Stimulated activated CD4-positive, alpha-beta T cell treated with anti-CD3 and anti-CD28 coated beads, Interleukin-4, amount 100 ng/mL, for 48 hours (primary cell): ENCODE data around the gene RSPH1.

Experiments used
- DNase-seq, 2 donors: peaks; one replicate each; pipeline ENCODE4 v3.0.0-alpha.2; 2020; ENCODE audit warnings: low read depth in 2 of 2

Gene RSPH1

DNA sequence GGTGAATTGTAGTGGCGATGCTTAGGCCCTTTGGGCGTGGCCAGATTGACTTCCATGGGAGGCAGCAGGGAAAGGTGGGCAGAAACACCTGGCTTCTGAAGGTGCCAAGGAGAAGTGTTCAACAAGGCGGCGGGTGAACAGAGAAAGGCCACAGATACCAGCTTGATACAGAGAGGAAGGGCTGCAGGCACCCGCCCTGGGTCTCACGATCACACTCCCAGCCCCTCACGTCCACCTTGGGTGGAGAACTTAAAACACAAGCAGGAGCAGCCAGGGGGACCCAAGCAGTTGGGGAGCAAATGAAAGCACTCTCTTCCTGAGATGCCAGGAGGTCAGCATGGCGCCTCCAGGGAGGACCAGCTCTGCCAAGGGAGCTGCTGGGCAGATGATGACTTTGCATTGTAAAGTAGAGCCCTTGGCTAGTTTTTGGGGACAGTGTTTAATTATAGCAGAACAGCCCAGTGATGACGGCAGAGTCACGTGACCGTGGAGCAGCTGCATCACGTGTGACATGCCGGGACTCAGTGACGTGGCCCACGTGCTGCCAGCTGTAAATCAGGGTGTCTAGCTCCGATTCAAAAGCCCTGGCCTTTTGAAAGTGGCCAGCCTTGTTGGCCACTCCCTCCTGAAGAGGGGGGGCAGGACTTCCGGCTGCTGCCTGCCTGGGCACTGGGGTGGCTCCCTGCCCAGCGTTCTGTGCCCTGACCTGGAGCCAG, 36.6 kb upstream of the RSPH1 start:
- no peak for DNase-seq

DNA sequence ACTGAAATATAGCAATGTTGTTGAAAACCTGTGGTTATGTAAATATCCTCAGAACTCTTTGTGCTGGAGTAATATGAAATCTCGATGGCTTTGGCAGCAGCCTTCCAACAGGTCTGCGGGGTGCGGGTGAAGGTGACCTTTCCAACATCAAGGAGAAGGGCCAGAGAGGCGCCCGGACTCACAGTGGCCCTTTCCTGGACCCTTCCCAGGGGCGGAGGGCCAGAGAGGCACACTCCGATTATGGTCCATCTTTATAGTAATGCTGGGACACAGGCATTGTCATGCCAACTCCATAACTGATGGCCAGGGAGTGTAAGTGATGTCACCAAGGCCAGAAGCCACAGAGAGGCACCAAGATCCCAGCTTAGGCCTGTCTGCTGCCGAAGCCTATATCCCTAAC, 35.7 kb upstream of the RSPH1 start:
- no peak for DNase-seq

DNA sequence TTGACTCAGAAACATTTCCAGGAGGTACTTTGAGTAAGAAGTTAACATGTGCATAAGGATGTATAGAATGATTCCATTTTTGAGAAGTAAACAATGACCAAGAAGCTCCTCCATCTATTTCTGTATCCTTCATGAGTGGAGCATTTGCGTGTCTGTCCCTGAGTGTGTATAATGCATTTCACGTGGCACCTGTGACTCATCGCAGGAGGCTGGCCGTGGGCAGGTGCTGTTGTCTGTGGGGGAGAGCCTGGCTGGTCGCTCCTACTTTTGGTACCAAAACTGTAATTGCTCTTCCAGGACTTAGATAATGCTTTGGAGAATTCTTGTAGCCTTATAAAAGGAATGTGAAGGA, 34.1 kb upstream of the RSPH1 start:
- no peak for DNase-seq

DNA sequence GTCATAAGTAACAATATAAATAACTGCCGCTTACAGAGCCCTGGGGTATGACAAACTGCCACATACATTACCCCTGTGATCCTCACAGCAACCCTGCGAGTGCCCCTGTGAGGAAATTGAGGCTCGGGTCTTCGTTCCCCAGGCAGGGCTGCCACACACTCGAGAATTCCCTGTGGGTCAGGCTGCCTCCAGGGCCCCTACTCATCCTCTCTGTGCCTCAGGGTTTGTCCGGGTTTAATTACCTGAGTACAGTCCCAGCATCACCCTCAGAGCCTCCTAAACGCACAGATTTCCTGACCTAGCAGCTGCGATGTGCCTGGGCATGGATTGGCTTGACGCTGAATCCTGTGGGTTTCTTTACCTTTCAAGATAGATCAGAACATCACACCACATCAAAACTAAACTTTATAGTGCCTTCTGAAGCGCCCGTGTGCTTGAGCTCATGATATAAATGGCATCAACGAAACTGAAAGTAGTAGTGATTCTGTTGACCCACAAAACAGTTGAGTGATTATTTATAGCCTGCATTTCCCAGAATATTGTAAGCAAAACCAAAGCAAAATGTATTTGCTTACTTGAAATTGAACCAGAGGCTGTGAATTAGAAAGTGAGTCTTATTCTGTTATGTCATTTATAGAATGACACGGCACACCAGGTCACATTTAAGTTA, 31.6 kb upstream of the RSPH1 start:
- DNase-seq, result peak; percentile 30 to 37

DNA sequence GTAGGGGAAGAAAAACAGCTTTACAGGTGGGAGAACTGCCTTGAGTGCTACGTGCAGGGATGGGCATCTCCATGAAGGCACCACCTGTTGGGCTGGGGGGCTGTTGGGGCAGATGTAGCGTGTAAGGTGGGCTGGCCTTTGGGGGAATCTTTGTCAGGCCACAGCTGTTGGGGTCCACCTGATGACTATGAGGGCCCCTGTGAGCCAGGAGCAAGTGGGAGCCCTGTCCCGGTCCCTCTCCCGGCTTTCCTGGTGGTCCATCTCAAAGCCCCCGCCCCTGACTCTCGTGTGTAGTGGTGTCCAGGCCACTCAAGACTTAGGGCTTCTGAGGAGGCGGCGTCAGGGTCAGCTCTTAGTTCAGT, 31.1 kb upstream of the RSPH1 start:
- no peak for DNase-seq

DNA sequence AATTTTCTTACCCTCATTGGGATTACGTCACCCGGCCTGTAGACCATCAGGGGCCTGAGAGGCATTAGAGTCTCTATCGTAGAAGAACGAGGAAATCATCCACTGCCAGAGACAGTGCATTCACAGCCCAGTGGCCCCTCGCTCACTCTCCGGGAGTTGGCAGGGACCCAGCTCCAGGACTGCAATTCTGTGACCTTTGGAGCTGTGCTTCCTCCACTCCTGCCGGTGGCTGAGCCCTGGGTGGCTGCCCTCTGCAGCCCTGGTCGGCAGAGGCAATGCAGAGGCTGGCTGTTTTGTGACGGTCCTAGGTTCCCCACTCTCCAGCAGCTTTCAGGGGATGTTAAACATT, 30.3 kb upstream of the RSPH1 start:
- DNase-seq, result no peak

DNA sequence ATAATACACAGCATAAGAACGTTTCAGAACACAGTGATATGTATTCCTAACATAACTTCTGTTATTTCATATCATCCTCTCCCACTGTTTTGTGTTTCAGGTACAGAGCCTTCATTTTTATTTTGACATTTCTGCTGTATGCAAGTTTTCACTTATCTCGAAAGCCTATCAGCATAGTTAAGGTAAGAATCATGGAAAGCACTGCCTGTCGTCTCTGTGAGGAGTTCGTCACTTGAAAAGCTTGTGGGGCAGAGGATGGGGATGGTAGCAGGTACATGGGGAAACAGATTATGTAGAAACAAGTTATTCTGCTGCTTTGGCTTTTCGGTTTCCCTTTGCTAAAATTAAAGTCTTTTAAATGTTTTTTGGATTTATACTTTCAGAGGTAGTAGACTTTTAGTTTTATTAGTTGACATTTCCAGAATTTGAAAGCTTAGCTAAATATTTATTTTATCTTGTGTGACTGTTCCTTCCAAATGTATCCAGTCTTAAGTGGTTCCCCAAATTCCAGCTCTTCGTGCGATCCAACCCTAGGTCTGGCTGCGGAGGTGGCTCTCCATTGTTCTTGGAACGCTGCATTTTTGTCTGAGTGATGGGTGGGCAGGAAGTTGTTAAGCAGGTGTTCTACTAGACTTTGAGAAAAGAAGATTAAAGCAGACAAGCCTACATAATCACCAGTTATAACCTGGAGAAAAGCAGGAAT, 29.8 kb upstream of the RSPH1 start:
- no peak for DNase-seq

DNA sequence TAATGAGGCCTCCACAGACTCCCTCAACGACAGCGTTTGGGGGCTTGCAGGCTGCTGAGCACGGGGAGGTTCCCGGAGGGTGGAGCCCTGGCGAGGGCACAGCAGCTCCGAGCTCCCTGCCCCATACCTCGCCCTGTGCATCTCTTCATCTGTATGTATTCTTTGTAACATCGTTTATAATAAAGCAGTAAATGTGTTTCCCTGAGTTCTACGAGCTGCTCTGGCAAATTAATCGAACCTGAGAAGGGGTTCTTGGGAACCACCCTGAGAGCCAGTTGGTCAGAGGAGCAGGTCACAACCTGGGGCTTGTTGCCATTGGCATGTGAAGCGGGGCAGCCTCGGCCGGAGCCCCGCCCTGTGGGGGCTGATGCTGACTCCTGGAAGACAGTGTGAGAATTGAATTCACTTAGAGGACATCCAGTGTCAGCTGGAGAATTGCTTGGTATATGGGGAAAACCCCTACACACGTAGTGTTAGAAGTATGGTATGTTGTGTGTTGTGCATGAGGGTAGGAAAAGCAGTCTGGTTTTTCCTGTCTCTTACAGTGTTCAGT, 29.1 kb upstream of the RSPH1 start:
- DNase-seq, result no peak

DNA sequence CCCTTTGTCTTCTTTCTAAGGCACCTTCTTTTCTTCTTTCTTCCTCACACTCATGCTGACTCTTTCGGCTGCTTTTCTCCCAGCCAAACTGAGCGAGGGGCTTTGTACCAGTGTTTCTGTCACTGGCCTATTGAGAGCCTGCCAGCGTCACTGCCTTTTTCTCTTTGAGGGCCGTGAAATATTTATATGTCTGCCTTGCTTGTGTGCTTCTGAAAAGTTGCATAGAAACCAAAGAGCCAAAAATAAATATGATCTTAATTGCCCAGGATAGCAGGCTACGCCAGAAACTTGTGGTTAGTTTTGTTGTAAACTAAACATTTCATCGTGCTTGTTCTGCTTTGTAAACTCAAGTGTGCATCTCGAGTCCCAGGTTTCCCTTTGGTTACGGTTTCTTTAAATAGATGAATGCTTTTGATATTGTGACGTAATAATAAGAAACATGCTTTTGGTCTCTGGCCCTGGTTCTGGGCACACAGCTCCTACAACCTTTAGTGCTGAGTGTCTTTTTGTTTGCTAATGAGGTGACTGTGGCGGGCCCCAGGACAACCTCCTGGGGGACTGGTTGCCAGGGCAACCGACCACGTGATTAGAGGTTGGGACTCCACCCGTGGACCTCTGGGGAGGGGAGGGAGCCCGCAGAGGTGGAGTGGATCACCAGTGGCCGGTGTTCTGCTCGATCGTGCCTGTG, 28.5 kb upstream of the RSPH1 start:
- DNase-seq, result no peak

DNA sequence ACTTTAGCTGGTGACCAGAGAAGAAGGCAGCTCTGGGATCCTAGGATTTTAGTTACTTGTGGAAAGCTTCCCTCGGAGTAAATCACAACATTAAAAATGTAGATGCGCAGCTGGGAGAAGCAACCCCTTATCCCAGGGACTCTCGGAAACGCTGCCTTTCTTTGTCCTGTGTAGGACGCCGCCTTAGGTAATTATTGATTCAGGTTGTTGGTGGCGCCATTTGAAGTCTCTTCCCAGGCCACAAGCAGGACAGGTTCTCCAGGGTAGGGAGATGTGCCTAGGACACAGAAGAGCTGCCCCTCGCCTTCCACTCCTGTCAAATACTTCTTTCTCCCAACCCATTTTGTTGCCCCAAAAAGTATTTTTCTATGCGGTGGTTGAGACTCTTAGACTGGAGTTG, 27.9 kb upstream of the RSPH1 start:
- DNase-seq, result no peak

DNA sequence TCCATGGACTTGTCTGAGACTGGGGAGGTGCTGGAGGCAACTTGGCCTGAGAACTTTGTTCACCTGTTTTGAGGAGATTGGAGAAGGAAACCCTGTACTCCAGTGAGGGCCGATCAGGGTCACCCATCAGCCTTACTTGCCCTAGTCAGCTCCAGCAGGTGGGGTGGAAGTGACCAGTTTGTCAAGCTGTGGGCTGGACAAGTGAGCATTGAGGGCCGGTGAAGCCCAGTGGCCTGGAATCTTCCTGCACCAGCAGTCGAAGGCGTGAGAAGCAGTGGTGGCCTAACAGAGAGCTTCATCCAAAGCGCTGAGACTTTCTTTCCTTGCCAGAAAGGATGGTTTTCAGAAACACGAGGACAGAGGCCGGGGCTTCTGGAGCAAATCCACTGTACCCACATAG, 27.2 kb upstream of the RSPH1 start:
- DNase-seq, result no peak

DNA sequence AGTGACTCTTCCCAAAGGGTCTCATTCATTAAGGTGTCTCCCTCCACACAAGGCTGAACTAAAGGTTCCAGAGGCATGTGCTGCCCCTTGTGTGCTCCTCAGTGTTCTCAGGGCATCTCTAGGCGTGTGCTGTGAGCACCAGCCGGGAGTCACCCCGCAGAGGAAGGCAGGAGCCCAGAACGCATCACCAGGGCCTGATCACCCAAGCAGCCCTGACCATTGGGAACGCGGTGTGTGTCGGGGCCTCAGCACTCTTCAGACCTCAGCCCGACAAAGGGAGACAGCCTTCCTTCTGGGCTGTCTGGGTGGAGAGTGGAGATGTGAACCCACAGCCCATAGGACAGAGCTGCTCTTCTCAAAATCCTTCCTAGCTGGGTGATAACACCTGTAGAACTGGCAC, 26.7 kb upstream of the RSPH1 start:
- DNase-seq, result no peak

DNA sequence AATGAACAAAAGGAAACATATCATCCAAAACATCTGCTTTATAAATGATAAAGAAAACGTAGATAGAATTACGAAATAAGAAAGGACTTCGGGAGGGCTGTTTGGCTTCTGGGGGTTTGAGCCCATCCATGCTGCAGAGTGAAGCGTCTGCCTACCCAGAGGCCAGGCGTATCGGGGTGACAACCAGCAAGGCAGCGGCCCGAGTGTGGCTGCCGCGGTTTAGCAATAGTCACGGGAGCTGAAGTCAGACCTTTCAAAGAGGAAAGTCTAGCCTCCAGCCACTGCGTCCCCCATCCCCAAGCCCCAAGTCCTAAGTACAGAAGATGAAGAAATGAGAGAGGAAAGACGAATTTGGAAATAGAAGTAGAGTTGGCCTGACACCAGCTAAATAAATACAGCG, 26.2 kb upstream of the RSPH1 start:
- DNase-seq, result no peak

DNA sequence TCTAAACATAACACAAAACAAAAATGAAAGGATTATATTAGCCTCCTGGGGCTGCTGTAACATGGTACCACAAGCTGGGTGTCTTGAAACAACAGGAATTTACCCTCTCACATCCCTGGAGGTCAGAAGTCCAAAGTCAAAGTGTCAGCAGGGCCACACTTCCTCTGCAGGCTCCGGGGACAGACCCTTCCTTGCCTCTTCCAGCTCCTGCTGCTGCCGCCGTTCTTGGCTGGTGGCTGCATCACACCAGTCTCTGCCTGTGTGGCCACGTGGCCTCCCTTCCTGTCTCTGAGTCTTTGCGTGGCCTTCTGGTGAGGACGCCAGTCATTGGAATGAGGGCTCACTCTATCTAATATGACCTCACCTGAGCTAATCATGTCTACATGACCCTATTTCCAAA, 25.8 kb upstream of the RSPH1 start:
- DNase-seq, result no peak

DNA sequence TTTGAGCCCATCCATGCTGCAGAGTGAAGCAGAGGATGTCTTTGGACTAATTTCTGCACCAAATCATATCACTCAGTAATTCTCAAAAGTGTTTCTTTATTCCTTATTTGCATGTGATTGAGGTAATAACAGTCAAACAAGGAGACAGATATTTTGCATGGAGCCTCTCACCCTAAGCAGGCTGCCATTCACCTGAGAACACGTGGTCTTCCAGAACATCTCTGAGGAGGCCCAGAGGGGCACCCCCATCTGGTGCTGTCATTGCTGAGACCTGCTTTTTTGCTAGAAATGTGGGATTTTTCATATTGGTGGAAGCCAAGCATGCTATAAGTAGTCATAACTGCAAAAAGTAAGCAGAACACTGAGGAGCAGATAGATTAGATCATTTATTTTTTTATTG, 25.4 kb upstream of the RSPH1 start:
- no peak for DNase-seq

DNA sequence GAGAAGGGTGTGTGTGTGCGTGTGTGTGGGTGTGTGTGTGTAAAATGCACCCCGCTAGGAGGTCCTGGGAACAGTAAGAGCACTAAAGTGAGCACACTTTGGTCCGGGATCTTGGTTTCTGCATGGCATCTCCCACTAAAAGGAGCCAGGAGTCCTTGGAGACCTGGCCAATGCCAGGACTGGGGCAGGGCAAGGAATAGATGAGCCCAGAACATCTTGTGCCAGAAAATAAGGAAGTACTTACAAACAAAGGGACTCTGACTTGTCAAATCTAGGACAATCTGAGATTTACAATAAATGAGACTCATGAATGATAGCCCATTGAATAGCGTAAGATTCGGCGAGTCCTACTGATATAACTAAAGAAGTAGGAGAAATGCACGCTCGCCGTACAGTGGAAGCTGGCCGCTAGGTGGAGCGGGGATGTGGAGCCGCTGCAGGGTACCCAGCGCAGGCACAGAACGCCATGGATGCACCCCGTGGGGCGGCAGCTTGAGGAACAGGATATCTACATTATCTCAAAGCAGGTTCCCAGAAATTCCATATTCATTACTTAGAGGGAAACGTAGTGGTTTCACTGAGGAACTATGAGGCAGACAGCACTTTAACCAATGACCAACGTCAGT, 24.7 kb upstream of the RSPH1 start:
- no peak for DNase-seq

DNA sequence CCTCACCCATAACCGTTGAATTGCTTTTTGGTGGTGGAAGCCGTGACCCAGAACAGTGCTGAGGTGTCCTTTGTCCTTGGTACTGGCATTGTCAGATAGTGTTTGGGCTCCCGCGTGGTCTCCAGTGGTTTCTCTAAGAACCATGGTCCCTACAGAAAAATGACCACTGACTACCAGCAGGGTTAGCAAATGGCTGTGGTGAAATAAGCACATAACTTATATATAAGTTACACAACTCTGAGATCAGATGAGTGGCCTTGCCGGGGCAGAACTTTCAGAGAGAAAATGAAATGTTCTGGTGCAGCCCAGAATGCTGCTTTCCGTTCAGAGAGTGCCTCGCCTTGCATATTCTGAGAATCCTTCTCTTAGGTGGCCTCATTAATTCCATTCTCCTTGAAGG, 22.6 kb upstream of the RSPH1 start:
- DNase-seq, result no peak

DNA sequence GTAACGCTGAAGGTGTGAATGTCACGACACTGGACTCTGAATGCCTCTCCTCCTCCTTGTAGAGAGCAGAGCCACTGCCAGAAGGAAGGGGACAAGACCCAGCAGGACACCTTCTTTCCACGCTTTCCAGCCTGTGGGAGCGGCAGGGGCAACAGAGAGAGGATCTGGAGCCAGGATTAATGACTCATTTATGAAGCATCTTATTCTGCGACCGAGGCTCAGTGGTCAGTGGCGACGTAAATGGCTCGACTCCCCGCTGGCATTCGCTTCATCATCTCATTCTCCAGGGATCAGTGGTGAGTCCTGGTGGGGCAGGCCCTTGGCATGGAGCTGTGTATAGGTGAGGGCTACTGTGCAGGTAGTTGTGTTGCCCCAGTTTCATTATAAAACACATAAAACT, 22.2 kb upstream of the RSPH1 start:
- no peak for DNase-seq

DNA sequence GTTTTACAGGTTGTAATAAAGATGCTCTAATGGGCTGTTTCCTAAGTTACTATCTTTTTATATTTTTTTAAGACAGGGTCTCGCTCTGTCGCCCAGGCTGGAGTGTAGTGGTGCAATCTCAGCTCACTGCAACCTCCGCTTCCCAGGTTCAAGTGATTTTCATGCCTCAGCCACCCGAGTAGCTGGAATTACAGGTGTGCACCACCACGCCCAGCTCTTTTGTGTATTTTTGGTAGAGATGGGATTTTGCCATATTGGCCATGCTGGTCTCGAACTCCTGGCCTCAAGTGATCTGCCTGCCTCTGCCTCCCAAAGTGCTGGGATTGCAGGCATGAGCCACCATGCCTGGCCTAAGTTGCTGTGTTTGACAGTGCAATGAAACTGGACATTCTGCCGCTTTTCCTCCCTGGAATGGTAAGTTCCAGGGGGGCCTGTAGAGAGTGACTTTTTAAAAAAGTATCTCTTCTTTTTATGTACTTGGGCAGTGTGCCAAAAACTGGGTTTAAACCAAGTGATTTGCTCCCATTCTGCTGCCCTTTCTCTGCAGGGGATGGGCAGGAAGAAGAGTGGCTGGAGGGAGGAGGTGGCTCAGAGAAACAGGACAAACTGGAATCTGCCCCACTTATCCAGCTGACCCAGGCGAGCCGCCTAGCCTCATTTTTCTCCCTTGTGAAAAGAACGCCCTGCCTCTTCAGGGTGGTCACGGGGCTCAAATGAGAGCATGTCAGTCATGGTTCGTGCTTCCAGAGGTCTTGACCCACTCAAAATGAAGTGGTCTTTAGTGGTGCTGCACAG, 19.9 kb upstream of the RSPH1 start:
- DNase-seq, result no peak

DNA sequence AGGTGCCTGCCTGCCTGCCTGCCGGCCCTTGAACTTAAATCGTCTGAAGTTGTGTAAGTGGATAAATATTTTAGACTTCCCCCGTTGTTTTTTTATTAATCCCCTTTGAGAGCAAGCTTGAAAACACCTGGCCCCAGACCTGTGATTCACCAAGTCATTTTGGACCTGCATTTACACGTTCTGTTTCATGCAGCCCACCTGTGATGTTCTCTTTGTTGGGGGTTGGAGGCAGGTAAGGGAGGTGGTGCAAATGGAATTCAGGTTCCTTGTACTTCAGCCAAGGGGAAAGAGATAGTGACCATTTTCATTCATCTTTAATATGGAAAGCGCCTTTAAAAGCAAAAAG, 18.8 kb upstream of the RSPH1 start:
- DNase-seq, result no peak
